Thoracic aorta (tissue), 2 donors: Measurements from ENCODE around the gene DLGAP1. TPM values are rescaled to one million over a fixed set of nuclear protein-coding genes. Genes with fewer than 3 reads are reported as not detected.

Source experiments
- ATAC-seq: fragments of 150-250 bp; one replicate; pipeline ENCODE4 v1.8.0; 2017; ENCODE audit warnings: low read depth; ENCODE audit not compliant: insufficient number of reproducible peaks, low FRiP score
- DNase-seq: peaks from one replicate; pipeline ENCODE4 v3.0.0-alpha.2; 2020; ENCODE audit warnings: low spot score
- H3K27ac ChIP-seq, 2 donors: fragments of 200-600 bp; sonication (generic); 1 replicate in 1 of 2; 2 replicates in 1 of 2; pipeline ENCODE4 v1.5.1; 2016; ENCODE audit warnings: mild to moderate bottlenecking in 2 of 2, moderate library complexity in 2 of 2
- H3K27me3 ChIP-seq: fragments of 200-600 bp; sonication (generic); replicated peaks from 2 replicates; pipeline ENCODE4 v1.6.0; 2016; ENCODE audit warnings: mild to moderate bottlenecking; ENCODE audit not compliant: insufficient read depth
- H3K36me3 ChIP-seq: fragments of 200-600 bp; sonication (generic); one replicate; pipeline ENCODE4 v1.5.1; 2016
- H3K4me1 ChIP-seq, 2 donors: fragments of 200-600 bp; sonication (generic); 1 replicate in 1 of 2; 2 replicates in 1 of 2; pipeline versions ENCODE4 v1.5.1 to v1.6.0; 2016; ENCODE audit warnings: low read depth in 2 of 2, mild to moderate bottlenecking in 1 of 2; ENCODE audit not compliant: control insufficient read depth in 1 of 2
- H3K4me3 ChIP-seq: fragments of 200-600 bp; sonication (generic); 2 replicates; pipeline ENCODE4 v1.5.1; 2016; ENCODE audit warnings: mild to moderate bottlenecking
- H3K9me3 ChIP-seq: fragments of 200-600 bp; sonication (generic); 2 replicates; pipeline ENCODE4 v1.5.1; 2016
- CTCF ChIP-seq: fragments of 200-600 bp; sonication (generic); IDR thresholded peaks from one replicate; pipeline ENCODE4 v1.5.1; 2019; ENCODE audit warnings: antibody characterized with exemption
- total RNA-seq, 2 donors: library from RNA; depleted of rRNA; stranded (reverse); fragments of >200 nt; gene quantifications; one replicate each; pipeline versions ENCODE4 v1.1.0 to v1.2.3, GENCODE V29; 2016

Gene DLGAP1
- total RNA-seq, 2 donors from 2014 or later = 7.3 to 19.0 TPM

GRCh38 chr18:3510896-3511295 is 944.2 kb downstream of the DLGAP1 start:
- no peaks in the 10 kb centered on the region for H3K36me3 ChIP-seq
- DNase-seq (no peak), ATAC-seq (no peak)
- H3K4me1 ChIP-seq = no peaks in the 10 kb centered on the region
- no peak for TF ChIP-seq CTCF
- no peaks in the 10 kb centered on the region for H3K9me3 ChIP-seq
- no peak overlapping the region for H3K4me3 ChIP-seq
- H3K27me3 ChIP-seq = no peaks in the 10 kb centered on the region
- H3K27ac ChIP-seq = no peak overlapping the region

- Histone ChIP-seq H3K9me3 (no peaks in the 10 kb centered on the region), H3K4me3 (no peak overlapping the region), H3K36me3 (no peaks in the 10 kb centered on the region), H3K27ac (no peak overlapping the region), H3K27me3 (no peaks in the 10 kb centered on the region), H3K4me1 (no peaks in the 10 kb centered on the region)
- ATAC-seq = no peak
- no peak for TF ChIP-seq CTCF
- DNase-seq = no peak
These were observed 945.1 kb downstream of the DLGAP1 start for GRCh38 chr18:3510024-3510423.

- H3K4me3 ChIP-seq = no peak overlapping the region
- no peak for TF ChIP-seq CTCF
- no peak for ATAC-seq
- DNase-seq = no peak
- H3K36me3 ChIP-seq = no peaks in the 10 kb centered on the region
- no peaks in the 10 kb centered on the region for H3K9me3 ChIP-seq
- no peaks in the 10 kb centered on the region for H3K27me3 ChIP-seq
- no peak overlapping the region for H3K27ac ChIP-seq
- no peaks in the 10 kb centered on the region for H3K4me1 ChIP-seq
These were observed 946.2 kb downstream of the DLGAP1 start for GRCh38 chr18:3508576-3509549.

GRCh38 chr18:3504637-3505036 is 950.5 kb downstream of the DLGAP1 start:
- no peaks in the 10 kb centered on the region for H3K36me3 ChIP-seq
- H3K4me3 ChIP-seq = no peak overlapping the region
- no peaks in the 10 kb centered on the region for H3K27me3 ChIP-seq
- TF ChIP-seq CTCF = no peak
- DNase-seq (no peak), ATAC-seq (no peak)
- no peak overlapping the region for H3K27ac ChIP-seq
- H3K9me3 ChIP-seq = no peaks in the 10 kb centered on the region
- H3K4me1 ChIP-seq = no peaks in the 10 kb centered on the region

GRCh38 chr18:3502650-3503049 is 952.5 kb downstream of the DLGAP1 start:
- no peaks in the 10 kb centered on the region for H3K27me3 ChIP-seq
- H3K4me3 ChIP-seq = no peak overlapping the region
- H3K4me1 ChIP-seq = no peaks in the 10 kb centered on the region
- H3K9me3 ChIP-seq = no peaks in the 10 kb centered on the region
- no peak overlapping the region for H3K27ac ChIP-seq
- DNase-seq = no peak
- TF ChIP-seq CTCF = no peak
- ATAC-seq = no peak
- H3K36me3 ChIP-seq = no peaks in the 10 kb centered on the region
